Liver (tissue), 9 donors: ENCODE data around the gene FCN1. TPM values are rescaled to one million over a fixed set of nuclear protein-coding genes. Genes with fewer than 3 reads are reported as not detected.

Experiments
- DNase-seq: peaks from one replicate; pipeline ENCODE4 v3.0.0-alpha.2; 2017; ENCODE audit warnings: low spot score
- H3K27ac ChIP-seq, 2 donors: one replicate each; pipeline ENCODE4 v1.7.0; 2013; ENCODE audit warnings: inconsistent platforms in 2 of 2, low read length in 2 of 2, control low read depth in 1 of 2, low read depth in 1 of 2, mild to moderate bottlenecking in 1 of 2
- H3K27me3 ChIP-seq, 4 donors: one replicate each; pipeline versions ENCODE4 v1.6.1 to v1.7.0; 2013; ENCODE audit warnings: low read length in 3 of 4, inconsistent platforms in 1 of 4, mild to moderate bottlenecking in 1 of 4, moderate library complexity in 1 of 4; ENCODE audit not compliant: control insufficient read depth in 4 of 4, insufficient read depth in 4 of 4
- H3K36me3 ChIP-seq, 4 donors: one replicate each; pipeline versions ENCODE4 v1.6.1 to v1.7.0; 2013; ENCODE audit warnings: low read length in 3 of 4, mild to moderate bottlenecking in 3 of 4, low read depth in 1 of 4, moderate library complexity in 1 of 4; ENCODE audit not compliant: control insufficient read depth in 4 of 4, insufficient read depth in 3 of 4
- H3K4me1 ChIP-seq, 4 donors: one replicate each; pipeline versions ENCODE4 v1.6.1 to v1.7.0; 2013; ENCODE audit warnings: low read length in 3 of 4, mild to moderate bottlenecking in 3 of 4, moderate library complexity in 1 of 4; ENCODE audit not compliant: control insufficient read depth in 4 of 4, insufficient read depth in 4 of 4
- H3K4me3 ChIP-seq, 3 donors: one replicate each; pipeline versions ENCODE4 v1.6.1 to v1.7.0; 2013; ENCODE audit warnings: low read length in 3 of 3, control low read depth in 1 of 3, low read depth in 1 of 3, mild to moderate bottlenecking in 1 of 3
- H3K9ac ChIP-seq, 2 donors: one replicate each; pipeline ENCODE4 v1.7.0; 2013; ENCODE audit warnings: low read length in 2 of 2, mild to moderate bottlenecking in 2 of 2, moderate library complexity in 2 of 2, control low read depth in 1 of 2, low read depth in 1 of 2
- H3K9me3 ChIP-seq, 4 donors: one replicate each; pipeline versions ENCODE4 v1.6.1 to v1.7.0; 2013; ENCODE audit warnings: low read length in 3 of 4; ENCODE audit not compliant: control insufficient read depth in 4 of 4
- FOXA1 ChIP-seq: IDR thresholded peaks from 2 replicates; pipeline ENCODE4 v1.6.1; 2016; ENCODE audit warnings: antibody characterized with exemption
- FOXA2 ChIP-seq: IDR thresholded peaks from 2 replicates; pipeline ENCODE4 v1.6.1; 2016; ENCODE audit warnings: antibody characterized with exemption
- GABPA ChIP-seq, 2 donors: IDR thresholded peaks in 1 of 2; conservative IDR thresholded peaks in 1 of 2; 2 replicates each; pipeline ENCODE4 v1.6.1; 2016; ENCODE audit warnings: antibody characterized with exemption in 2 of 2, mild to moderate bottlenecking in 1 of 2, moderate library complexity in 1 of 2
- HNF4A ChIP-seq, 2 donors: conservative IDR thresholded peaks; 2 replicates each; pipeline ENCODE4 v1.6.1; 2016; ENCODE audit warnings: antibody characterized with exemption in 2 of 2, mild to moderate bottlenecking in 2 of 2
- HNF4G ChIP-seq: IDR thresholded peaks from 2 replicates; pipeline ENCODE4 v1.6.1; 2016; ENCODE audit warnings: antibody characterized with exemption
- JUND ChIP-seq, 2 donors: IDR thresholded peaks; 2 replicates each; pipeline ENCODE4 v1.6.1; 2016; ENCODE audit warnings: antibody characterized with exemption in 2 of 2
- NR2F2 ChIP-seq: IDR thresholded peaks from 2 replicates; pipeline ENCODE4 v1.6.1; 2016; ENCODE audit warnings: antibody characterized with exemption
- RXRA ChIP-seq, 2 donors: IDR thresholded peaks; 2 replicates each; pipeline ENCODE4 v1.6.1; 2017 to 2018; ENCODE audit warnings: antibody characterized with exemption in 2 of 2, mild to moderate bottlenecking in 1 of 2
- SP1 ChIP-seq: IDR thresholded peaks from 2 replicates; pipeline ENCODE4 v1.6.1; 2018; ENCODE audit warnings: antibody characterized with exemption, mild to moderate bottlenecking
- YY1 ChIP-seq: IDR thresholded peaks from 2 replicates; pipeline ENCODE4 v1.6.1; 2016; ENCODE audit warnings: antibody characterized with exemption, mild to moderate bottlenecking
- WGBS: extraction: QIAGEN DNeasy Blood & Tissue Kit; methylation state at CpG from one replicate; pipeline ENCODE4 v1.1.7; 2013; 5-methylcytosine and 5-hydroxymethylcytosine counted together
- polyA plus RNA-seq, 2 donors: library from polyadenylated mRNA; stranded (reverse) in 1 of 2; unstranded in 1 of 2; fragments of 200-250 nt in 1 of 2; fragments of >200 nt in 1 of 2; fragmentation: Nextera tagmentation in 1 of 2; extraction: Ambion mirVana in 1 of 2; gene quantifications; one replicate each; pipeline versions ENCODE4 v1.2.1 to v1.2.3, GENCODE V29; 2013 to 2015
- total RNA-seq, 2 donors: library from RNA; depleted of rRNA; stranded (reverse); fragments of >200 nt; gene quantifications; one replicate each; pipeline ENCODE4 v1.2.3, GENCODE V29; 2014
- TF ChIP-seq, protein P1 (sequence below): IDR thresholded peaks from 2 replicates; pipeline ENCODE4 v1.6.1; 2016; ENCODE audit warnings: antibody characterized with exemption
- TF ChIP-seq, protein P2 (sequence below): IDR thresholded peaks from 2 replicates; pipeline ENCODE4 v1.6.1; 2016; ENCODE audit warnings: antibody characterized with exemption
- TF ChIP-seq, protein P3 (sequence below): IDR thresholded peaks from 2 replicates; pipeline ENCODE4 v1.6.1; 2016; ENCODE audit warnings: antibody characterized with exemption, mild to moderate bottlenecking
- TF ChIP-seq, protein P4 (sequence below): fragments of 150-350 bp; IDR thresholded peaks from 2 replicates; pipeline ENCODE4 v1.5.1; 2017; ENCODE audit warnings: improper control_type of control experiment, low read depth, low read length; ENCODE audit not compliant: missing input control
- TF ChIP-seq, protein P5 (sequence below): IDR thresholded peaks from 2 replicates; pipeline ENCODE4 v1.6.1; 2016; ENCODE audit warnings: antibody characterized with exemption
- donor health status: healthy.
- donor health status: healthy.
- donor health status: healthy.
- donor health status: healthy.
- donor health status: healthy.

The FCN1 gene
- total and polyA plus RNA-seq, 4 donors: 0.97 to 15.0 (median 5.4) TPM

DNA sequence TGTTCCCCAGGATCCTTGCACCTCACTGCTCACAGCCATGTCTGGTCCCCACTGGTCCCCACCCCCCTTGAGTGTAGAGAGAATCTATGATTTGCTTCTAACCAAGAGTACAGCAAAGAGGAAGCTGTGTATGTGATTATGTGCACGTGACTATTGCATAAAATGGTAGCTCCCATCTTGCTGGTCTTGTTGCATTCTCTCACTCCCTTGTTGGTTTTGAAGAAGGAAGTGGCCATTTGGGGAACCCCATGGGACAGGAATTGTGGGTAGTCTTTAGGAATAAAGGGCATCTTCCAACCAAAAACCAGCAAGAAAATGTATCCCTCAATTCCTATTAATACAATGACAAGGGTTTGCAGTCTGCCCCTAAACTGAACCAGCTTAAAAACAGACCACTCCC is 42.3 kb downstream of the FCN1 start:
- no peaks in the 10 kb centered on the region for H3K4me1 ChIP-seq
- no peak for DNase-seq
- H3K9me3 ChIP-seq: peaks cover 0 to 1% (median 0%) of the 10 kb centered on the region in 4 donors
- no peak overlapping the region for H3K27ac ChIP-seq
- H3K36me3 ChIP-seq: no peaks in the 10 kb centered on the region
- H3K4me3 ChIP-seq: no peak overlapping the region
- TF ChIP-seq JUND (IDR thresholded peaks at IDR 0.05) (no peak), RXRA (IDR thresholded peaks at IDR 0.05) (no peak), FOXA1 (no peak), GABPA (IDR thresholded peaks at IDR 0.05 in 1 of 2, conservative IDR thresholded peaks at IDR 0.05 in 1 of 2) (no peak), NR2F2 (no peak), YY1 (no peak), HNF4A (conservative IDR thresholded peaks at IDR 0.05) (no peak), SP1 (no peak), FOXA2 (no peak)
- TF ChIP-seq, protein P1, sequence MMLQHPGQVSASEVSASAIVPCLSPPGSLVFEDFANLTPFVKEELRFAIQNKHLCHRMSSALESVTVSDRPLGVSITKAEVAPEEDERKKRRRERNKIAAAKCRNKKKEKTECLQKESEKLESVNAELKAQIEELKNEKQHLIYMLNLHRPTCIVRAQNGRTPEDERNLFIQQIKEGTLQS: no peak
- TF ChIP-seq, protein P2, sequence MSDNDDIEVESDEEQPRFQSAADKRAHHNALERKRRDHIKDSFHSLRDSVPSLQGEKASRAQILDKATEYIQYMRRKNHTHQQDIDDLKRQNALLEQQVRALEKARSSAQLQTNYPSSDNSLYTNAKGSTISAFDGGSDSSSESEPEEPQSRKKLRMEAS: no peak
- TF ChIP-seq, protein P3, sequence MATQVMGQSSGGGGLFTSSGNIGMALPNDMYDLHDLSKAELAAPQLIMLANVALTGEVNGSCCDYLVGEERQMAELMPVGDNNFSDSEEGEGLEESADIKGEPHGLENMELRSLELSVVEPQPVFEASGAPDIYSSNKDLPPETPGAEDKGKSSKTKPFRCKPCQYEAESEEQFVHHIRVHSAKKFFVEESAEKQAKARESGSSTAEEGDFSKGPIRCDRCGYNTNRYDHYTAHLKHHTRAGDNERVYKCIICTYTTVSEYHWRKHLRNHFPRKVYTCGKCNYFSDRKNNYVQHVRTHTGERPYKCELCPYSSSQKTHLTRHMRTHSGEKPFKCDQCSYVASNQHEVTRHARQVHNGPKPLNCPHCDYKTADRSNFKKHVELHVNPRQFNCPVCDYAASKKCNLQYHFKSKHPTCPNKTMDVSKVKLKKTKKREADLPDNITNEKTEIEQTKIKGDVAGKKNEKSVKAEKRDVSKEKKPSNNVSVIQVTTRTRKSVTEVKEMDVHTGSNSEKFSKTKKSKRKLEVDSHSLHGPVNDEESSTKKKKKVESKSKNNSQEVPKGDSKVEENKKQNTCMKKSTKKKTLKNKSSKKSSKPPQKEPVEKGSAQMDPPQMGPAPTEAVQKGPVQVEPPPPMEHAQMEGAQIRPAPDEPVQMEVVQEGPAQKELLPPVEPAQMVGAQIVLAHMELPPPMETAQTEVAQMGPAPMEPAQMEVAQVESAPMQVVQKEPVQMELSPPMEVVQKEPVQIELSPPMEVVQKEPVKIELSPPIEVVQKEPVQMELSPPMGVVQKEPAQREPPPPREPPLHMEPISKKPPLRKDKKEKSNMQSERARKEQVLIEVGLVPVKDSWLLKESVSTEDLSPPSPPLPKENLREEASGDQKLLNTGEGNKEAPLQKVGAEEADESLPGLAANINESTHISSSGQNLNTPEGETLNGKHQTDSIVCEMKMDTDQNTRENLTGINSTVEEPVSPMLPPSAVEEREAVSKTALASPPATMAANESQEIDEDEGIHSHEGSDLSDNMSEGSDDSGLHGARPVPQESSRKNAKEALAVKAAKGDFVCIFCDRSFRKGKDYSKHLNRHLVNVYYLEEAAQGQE: no peak
- TF ChIP-seq, protein P4, sequence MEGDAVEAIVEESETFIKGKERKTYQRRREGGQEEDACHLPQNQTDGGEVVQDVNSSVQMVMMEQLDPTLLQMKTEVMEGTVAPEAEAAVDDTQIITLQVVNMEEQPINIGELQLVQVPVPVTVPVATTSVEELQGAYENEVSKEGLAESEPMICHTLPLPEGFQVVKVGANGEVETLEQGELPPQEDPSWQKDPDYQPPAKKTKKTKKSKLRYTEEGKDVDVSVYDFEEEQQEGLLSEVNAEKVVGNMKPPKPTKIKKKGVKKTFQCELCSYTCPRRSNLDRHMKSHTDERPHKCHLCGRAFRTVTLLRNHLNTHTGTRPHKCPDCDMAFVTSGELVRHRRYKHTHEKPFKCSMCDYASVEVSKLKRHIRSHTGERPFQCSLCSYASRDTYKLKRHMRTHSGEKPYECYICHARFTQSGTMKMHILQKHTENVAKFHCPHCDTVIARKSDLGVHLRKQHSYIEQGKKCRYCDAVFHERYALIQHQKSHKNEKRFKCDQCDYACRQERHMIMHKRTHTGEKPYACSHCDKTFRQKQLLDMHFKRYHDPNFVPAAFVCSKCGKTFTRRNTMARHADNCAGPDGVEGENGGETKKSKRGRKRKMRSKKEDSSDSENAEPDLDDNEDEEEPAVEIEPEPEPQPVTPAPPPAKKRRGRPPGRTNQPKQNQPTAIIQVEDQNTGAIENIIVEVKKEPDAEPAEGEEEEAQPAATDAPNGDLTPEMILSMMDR: no peak
- TF ChIP-seq, protein P5, sequence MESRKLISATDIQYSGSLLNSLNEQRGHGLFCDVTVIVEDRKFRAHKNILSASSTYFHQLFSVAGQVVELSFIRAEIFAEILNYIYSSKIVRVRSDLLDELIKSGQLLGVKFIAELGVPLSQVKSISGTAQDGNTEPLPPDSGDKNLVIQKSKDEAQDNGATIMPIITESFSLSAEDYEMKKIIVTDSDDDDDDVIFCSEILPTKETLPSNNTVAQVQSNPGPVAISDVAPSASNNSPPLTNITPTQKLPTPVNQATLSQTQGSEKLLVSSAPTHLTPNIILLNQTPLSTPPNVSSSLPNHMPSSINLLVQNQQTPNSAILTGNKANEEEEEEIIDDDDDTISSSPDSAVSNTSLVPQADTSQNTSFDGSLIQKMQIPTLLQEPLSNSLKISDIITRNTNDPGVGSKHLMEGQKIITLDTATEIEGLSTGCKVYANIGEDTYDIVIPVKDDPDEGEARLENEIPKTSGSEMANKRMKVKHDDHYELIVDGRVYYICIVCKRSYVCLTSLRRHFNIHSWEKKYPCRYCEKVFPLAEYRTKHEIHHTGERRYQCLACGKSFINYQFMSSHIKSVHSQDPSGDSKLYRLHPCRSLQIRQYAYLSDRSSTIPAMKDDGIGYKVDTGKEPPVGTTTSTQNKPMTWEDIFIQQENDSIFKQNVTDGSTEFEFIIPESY: no peak
- H3K9ac ChIP-seq: no peak overlapping the region
- H3K27me3 ChIP-seq: no peaks in the 10 kb centered on the region
- 62% methylated on average over 1 of the region's 1 CpG for WGBS

DNA sequence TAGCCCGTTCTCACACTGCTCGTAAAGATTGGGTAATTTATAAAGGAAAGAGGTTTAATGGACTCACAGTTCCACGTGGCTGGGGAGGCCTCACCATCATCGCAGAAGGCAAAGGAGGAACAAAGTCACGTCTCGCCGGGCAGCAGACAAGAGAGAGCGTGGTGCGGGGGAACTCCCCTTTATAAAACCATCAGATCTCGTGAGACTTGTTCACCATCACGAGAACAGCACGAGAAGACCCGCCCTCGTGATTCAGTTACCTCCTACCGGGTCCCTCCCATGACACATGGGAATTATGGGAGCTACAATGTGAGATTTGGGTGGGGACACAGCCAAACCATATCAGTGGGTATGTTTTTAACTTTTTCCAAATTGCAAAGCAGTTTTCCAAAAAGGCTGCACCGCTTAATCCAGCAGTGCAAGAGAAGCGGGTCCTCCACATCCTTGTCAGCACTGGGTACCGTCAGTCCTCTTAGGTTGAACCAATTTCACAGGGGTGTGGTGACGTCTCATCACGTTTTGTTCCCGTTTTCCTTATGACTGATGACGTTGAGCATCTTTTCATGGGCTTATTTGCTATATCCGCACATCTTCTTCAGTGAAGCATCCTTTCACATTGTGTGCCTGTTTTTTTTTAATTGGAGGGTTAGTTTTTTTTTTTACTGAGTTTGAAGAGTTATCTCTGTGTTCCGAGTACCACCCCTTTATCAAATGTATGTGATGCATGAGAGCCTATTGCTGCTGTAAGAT is 45.1 kb downstream of the FCN1 start:
- Histone ChIP-seq H3K27ac (no peak overlapping the region), H3K9me3 (peaks cover 0 to 1% (median 0%) of the 10 kb centered on the region in 4 donors), H3K4me3 (no peak overlapping the region), H3K36me3 (no peaks in the 10 kb centered on the region), H3K27me3 (peaks cover 0 to 2% (median 0%) of the 10 kb centered on the region in 4 donors), H3K9ac (no peak overlapping the region), H3K4me1 (no peaks in the 10 kb centered on the region)
- TF ChIP-seq FOXA1 (no peak), GABPA (IDR thresholded peaks at IDR 0.05 in 1 of 2, conservative IDR thresholded peaks at IDR 0.05 in 1 of 2) (no peak), HNF4G (no peak)
- DNase-seq: no peak
- WGBS: 77% methylated on average over 24 of the region's 24 CpGs
